ENCODE results near the gene ANO1. TPM values are rescaled to one million over a fixed set of nuclear protein-coding genes. Genes with fewer than 3 reads are reported as not detected.

Gene ANO1
- total RNA-seq, 1 donor from 2014 or later = 0.14 TPM

DNA sequence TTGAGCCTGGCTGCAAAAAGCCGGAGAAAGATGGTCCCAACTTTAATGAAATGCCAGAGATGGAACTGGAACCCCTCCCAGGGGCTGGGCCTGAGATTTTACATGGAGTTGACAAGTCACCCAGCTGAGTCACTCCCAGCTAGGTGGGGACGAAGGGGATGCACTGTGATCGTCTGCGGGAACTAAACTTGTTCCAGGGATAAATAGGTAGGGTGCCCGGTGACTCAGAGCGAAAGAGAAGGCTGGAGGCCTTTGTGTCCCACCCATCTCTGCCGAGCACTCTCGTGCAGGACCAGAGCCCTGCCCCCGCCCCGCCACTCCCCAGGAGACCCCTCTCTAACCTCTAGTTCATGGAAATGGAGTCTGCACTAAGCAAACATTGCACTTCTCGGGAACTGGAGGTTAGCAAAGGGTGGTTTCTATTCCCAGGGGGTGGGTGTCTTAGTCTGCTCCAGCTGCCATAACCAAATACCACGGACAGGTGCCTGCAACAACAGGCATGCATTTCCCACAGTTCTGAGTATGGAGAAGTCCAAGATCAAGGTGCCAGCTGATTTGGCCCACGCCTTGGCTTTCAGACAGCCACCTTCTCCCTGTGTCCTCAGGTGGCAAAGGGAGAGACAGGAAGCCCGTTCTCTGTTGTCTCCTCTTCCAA, 64.2 kb downstream of the ANO1 start:
- Histone ChIP-seq H3K9me3 (ENCODE audit: insufficient read depth, low read depth, low read length) (no peaks in the 10 kb centered on the region), H4K20me1 (ENCODE audit: insufficient read depth, low read length) (no peaks in the 10 kb centered on the region), H3K27ac (ENCODE audit: low read depth, low read length) (no peak overlapping the region), H3K4me2 (ENCODE audit: low read length) (peak overlapping the region; percentile 80), H3K4me1 (ENCODE audit: insufficient read depth, low read length) (peaks cover 16% of the 10 kb centered on the region), H3K79me2 (ENCODE audit: insufficient read depth, low read length) (no peaks in the 10 kb centered on the region), H3K9ac (ENCODE audit: low read length) (peak overlapping the region; percentile 59), H2AFZ (ENCODE audit: low read depth, low read length) (no peak overlapping the region), H3K36me3 (ENCODE audit: insufficient read depth, low read length) (no peaks in the 10 kb centered on the region), H3K4me3 (ENCODE audit: insufficient read depth, low read depth, low read length) (peak overlapping the region; percentile 36), H3K27me3 (ENCODE audit: insufficient read depth, low read length) (peaks cover 9% of the 10 kb centered on the region)
- H3K36me3 Mint-ChIP-seq (ENCODE audit: low read depth, unreplicated experiment) = no peaks in the 10 kb centered on the region
- no peak for DNase-seq (ENCODE audit: low read depth)
- no peak for FAIRE-seq
- peaks cover 29% of the 10 kb centered on the region for H3K27me3 Mint-ChIP-seq (ENCODE audit: low read depth, unreplicated experiment)
- no peak for TF ChIP-seq EZH2 (IDR thresholded peaks at IDR 0.05; ENCODE audit: insufficient read depth, low read length)
- TF ChIP-seq, protein P1, sequence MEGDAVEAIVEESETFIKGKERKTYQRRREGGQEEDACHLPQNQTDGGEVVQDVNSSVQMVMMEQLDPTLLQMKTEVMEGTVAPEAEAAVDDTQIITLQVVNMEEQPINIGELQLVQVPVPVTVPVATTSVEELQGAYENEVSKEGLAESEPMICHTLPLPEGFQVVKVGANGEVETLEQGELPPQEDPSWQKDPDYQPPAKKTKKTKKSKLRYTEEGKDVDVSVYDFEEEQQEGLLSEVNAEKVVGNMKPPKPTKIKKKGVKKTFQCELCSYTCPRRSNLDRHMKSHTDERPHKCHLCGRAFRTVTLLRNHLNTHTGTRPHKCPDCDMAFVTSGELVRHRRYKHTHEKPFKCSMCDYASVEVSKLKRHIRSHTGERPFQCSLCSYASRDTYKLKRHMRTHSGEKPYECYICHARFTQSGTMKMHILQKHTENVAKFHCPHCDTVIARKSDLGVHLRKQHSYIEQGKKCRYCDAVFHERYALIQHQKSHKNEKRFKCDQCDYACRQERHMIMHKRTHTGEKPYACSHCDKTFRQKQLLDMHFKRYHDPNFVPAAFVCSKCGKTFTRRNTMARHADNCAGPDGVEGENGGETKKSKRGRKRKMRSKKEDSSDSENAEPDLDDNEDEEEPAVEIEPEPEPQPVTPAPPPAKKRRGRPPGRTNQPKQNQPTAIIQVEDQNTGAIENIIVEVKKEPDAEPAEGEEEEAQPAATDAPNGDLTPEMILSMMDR (IDR thresholded peaks at IDR 0.05; ENCODE audit: insufficient read depth, low read depth, low read length) = no peak
- no peak overlapping the region for H3K4me3 Mint-ChIP-seq (ENCODE audit: unreplicated experiment)
- H3K4me1 Mint-ChIP-seq (ENCODE audit: low read depth, unreplicated experiment) = peaks cover 10% of the 10 kb centered on the region
- H3K27ac Mint-ChIP-seq (ENCODE audit: unreplicated experiment) = no peak overlapping the region
- no peaks in the 10 kb centered on the region for H3K9me3 Mint-ChIP-seq (ENCODE audit: unreplicated experiment)

DNA sequence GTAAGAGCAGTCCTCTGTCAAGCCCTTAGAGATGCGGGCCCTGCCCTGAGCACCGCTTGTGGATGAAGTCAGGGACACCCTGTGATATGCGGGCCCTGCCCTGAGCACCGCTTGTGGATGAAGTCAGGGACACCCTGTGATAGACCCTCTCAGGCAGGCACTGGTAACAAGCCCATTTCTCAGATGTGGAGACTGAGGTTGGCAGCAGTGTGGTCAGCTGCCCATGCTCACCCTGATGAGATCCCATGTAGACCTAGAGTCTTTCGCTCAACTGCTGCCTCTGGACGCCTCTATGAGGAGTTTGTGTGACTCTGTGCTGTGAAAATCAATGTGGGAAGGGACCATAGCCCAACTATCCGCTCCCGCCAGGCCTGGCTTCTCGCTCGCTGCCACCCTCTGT, 66.1 kb downstream of the ANO1 start:
- Histone ChIP-seq H4K20me1 (ENCODE audit: insufficient read depth, low read length) (no peaks in the 10 kb centered on the region), H3K27me3 (ENCODE audit: insufficient read depth, low read length) (peaks cover 10% of the 10 kb centered on the region), H3K9ac (ENCODE audit: low read length) (no peak overlapping the region), H3K4me1 (ENCODE audit: insufficient read depth, low read length) (peaks cover 16% of the 10 kb centered on the region), H3K9me3 (ENCODE audit: insufficient read depth, low read depth, low read length) (no peaks in the 10 kb centered on the region), H2AFZ (ENCODE audit: low read depth, low read length) (no peak overlapping the region), H3K36me3 (ENCODE audit: insufficient read depth, low read length) (no peaks in the 10 kb centered on the region), H3K4me3 (ENCODE audit: insufficient read depth, low read depth, low read length) (no peak overlapping the region), H3K4me2 (ENCODE audit: low read length) (no peak overlapping the region), H3K79me2 (ENCODE audit: insufficient read depth, low read length) (no peaks in the 10 kb centered on the region), H3K27ac (ENCODE audit: low read depth, low read length) (no peak overlapping the region)
- peaks cover 10% of the 10 kb centered on the region for H3K4me1 Mint-ChIP-seq (ENCODE audit: low read depth, unreplicated experiment)
- H3K36me3 Mint-ChIP-seq (ENCODE audit: low read depth, unreplicated experiment) = no peaks in the 10 kb centered on the region
- H3K4me3 Mint-ChIP-seq (ENCODE audit: unreplicated experiment) = no peak overlapping the region
- FAIRE-seq (no peak), DNase-seq (ENCODE audit: low read depth) (no peak)
- no peaks in the 10 kb centered on the region for H3K9me3 Mint-ChIP-seq (ENCODE audit: unreplicated experiment)
- no peak overlapping the region for H3K27ac Mint-ChIP-seq (ENCODE audit: unreplicated experiment)
- peaks cover 43% of the 10 kb centered on the region for H3K27me3 Mint-ChIP-seq (ENCODE audit: low read depth, unreplicated experiment)
- TF ChIP-seq, protein P1 (IDR thresholded peaks at IDR 0.05; ENCODE audit: insufficient read depth, low read depth, low read length) = no peak
- TF ChIP-seq EZH2 (IDR thresholded peaks at IDR 0.05; ENCODE audit: insufficient read depth, low read length) = no peak

DNA sequence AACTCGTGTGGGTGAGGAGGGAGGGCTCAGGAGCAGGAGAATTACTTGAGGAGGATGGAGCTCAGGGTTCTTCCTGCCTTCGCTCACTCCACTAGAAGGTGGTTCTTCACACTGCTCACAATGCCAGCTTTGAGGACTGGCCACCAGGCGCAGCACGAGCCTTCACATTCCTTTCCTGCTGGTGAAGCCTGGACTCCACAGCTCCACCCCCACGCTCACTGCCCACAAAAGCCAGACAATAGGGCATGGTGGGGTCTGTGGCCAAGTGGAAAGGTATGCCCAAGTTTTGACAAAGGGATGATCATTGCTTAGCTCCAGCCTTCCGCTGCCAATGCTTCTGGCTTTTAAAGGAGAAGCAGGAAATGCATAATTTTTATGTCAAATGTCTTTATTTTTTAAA, 67.0 kb downstream of the ANO1 start:
- no peak for DNase-seq (ENCODE audit: low read depth)
- Histone ChIP-seq H3K9ac (ENCODE audit: low read length) (no peak overlapping the region), H3K36me3 (ENCODE audit: insufficient read depth, low read length) (no peaks in the 10 kb centered on the region), H3K4me3 (ENCODE audit: insufficient read depth, low read depth, low read length) (no peak overlapping the region), H3K27me3 (ENCODE audit: insufficient read depth, low read length) (peaks cover 10% of the 10 kb centered on the region), H3K27ac (ENCODE audit: low read depth, low read length) (no peak overlapping the region), H3K4me1 (ENCODE audit: insufficient read depth, low read length) (peaks cover 16% of the 10 kb centered on the region), H4K20me1 (ENCODE audit: insufficient read depth, low read length) (no peaks in the 10 kb centered on the region), H3K4me2 (ENCODE audit: low read length) (no peak overlapping the region), H3K79me2 (ENCODE audit: insufficient read depth, low read length) (no peaks in the 10 kb centered on the region), H2AFZ (ENCODE audit: low read depth, low read length) (no peak overlapping the region), H3K9me3 (ENCODE audit: insufficient read depth, low read depth, low read length) (no peaks in the 10 kb centered on the region)
- peaks cover 42% of the 10 kb centered on the region for H3K27me3 Mint-ChIP-seq (ENCODE audit: low read depth, unreplicated experiment)
- no peak overlapping the region for H3K4me3 Mint-ChIP-seq (ENCODE audit: unreplicated experiment)
- no peak for TF ChIP-seq EZH2 (IDR thresholded peaks at IDR 0.05; ENCODE audit: insufficient read depth, low read length)
- TF ChIP-seq, protein P1 (IDR thresholded peaks at IDR 0.05; ENCODE audit: insufficient read depth, low read depth, low read length) = no peak
- H3K4me1 Mint-ChIP-seq (ENCODE audit: low read depth, unreplicated experiment) = peaks cover 14% of the 10 kb centered on the region
- no peak overlapping the region for H3K27ac Mint-ChIP-seq (ENCODE audit: unreplicated experiment)
- no peaks in the 10 kb centered on the region for H3K36me3 Mint-ChIP-seq (ENCODE audit: low read depth, unreplicated experiment)
- H3K9me3 Mint-ChIP-seq (ENCODE audit: unreplicated experiment) = no peaks in the 10 kb centered on the region
- no peak for FAIRE-seq
